Prostate gland (tissue), 2 donors: ENCODE measurements around the gene EBF3.

Source experiments
- POLR2A ChIP-seq: fragments of 450-650 bp; IDR thresholded peaks from one replicate; pipeline ENCODE4 v1.6.1; 2016; ENCODE audit warnings: antibody characterized with exemption, mild to moderate bottlenecking
- POLR2AphosphoS5 ChIP-seq: sonication (generic); formaldehyde crosslinking; IDR thresholded peaks from one replicate; pipeline ENCODE4 v1.6.1; 2017; ENCODE audit warnings: antibody characterized with exemption
- TF ChIP-seq, protein P1 (sequence below), 4 experiments: fragments of 200-600 bp in 2 of 4; fragments of 450-650 bp in 2 of 4; sonication (generic) in 2 of 4; IDR thresholded peaks; 1 replicate in 3 of 4; 2 replicates in 1 of 4; pipeline ENCODE4 v1.5.1; 2016 to 2019; ENCODE audit warnings: antibody characterized with exemption in 4 of 4, mild to moderate bottlenecking in 2 of 4, moderate library complexity in 2 of 4

DNA sequence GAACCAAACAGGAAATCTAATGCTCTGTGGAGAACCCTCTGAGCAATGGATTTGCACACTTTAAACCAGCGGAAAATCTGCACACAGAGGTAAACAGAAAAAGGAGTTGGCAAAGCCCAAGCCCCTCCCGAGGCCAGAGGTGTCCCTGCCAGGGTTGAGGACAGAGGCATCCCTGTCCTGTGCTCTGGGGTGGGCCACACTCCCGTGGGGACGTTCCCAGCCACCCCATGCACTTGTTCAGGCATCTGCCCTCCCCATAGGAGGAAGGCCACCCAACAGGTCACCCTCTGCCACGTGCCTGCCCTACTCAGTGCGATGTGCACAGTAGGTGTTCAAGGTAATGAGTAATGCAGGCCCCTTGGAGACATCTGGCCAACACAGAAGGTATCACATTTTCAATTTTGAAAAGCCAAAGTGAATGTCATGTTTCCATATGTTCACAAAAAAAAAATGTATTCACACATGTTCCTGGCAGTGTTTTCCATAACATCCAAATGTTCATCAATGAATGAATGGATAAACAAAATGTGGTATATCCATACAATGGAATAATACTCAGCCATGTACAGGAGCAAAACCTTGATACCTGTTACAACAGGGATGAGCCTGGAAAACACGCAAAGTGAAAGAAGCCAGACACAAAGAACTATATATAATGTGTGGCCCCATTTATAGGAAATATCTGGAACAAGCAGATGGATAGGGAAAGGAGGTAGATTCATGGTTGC is 108.1 kb downstream of the EBF3 start:
- no peak for TF ChIP-seq POLR2A
- TF ChIP-seq, protein P1, sequence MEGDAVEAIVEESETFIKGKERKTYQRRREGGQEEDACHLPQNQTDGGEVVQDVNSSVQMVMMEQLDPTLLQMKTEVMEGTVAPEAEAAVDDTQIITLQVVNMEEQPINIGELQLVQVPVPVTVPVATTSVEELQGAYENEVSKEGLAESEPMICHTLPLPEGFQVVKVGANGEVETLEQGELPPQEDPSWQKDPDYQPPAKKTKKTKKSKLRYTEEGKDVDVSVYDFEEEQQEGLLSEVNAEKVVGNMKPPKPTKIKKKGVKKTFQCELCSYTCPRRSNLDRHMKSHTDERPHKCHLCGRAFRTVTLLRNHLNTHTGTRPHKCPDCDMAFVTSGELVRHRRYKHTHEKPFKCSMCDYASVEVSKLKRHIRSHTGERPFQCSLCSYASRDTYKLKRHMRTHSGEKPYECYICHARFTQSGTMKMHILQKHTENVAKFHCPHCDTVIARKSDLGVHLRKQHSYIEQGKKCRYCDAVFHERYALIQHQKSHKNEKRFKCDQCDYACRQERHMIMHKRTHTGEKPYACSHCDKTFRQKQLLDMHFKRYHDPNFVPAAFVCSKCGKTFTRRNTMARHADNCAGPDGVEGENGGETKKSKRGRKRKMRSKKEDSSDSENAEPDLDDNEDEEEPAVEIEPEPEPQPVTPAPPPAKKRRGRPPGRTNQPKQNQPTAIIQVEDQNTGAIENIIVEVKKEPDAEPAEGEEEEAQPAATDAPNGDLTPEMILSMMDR (IDR thresholded peaks at IDR 0.05), result no peak
- no peak for TF ChIP-seq POLR2AphosphoS5
